ENCODE data around the gene DAB2.
"Not testable (repeated sequence)": the region's sequence is repeated elsewhere in the genome, so short reads cannot be mapped to it uniquely, and the experiment has no call there.

The DAB2 gene

DNA sequence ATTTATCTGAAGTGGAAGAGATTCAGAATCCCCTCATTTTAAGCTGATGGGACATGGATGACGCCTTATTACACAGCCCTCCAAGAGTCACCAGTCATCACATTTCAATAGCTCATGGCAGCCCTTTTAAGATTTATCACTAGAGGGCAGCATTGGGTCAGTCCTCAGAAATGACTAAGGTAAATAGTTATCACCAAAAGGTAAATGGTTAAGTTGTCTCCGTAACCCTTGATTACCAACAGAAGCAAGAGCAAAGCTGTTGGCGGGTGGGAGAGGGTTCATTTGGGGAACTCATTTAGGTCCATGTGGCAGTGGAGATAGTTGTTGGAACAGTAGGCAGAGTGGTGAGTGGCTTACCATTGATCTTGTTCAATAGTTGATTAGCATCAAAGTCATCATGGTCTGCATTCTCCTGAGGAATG, 48.5 kb downstream of the DAB2 start:
- peak; percentile 28 to 41 for DNase-seq

DNA sequence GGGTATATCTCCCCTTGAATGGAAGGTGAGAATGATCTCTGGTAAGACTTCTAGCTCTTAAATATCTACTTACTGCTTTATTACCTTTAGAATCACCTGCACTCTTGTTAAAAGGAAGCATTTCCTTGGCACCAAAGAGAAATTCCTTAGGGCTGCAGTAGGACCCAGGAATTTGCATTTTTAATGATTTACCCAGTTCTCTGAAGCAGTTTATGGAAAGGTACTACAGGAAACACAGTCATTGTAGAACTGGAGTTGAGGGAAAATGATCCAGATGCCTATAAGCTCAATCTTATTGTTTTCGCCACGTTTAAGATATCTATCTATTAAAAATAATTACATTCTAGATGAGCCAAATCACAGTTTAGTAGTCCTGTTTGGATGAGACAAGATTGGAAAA, 51.0 kb downstream of the DAB2 start:
- DNase-seq, result no peak

GRCh38 chr5:39371367-39371635, 53.5 kb downstream of the DAB2 start:
- DNase-seq, result no peak

- DNase-seq, result no peak
These were observed 54.0 kb downstream of the DAB2 start for GRCh38 chr5:39370555-39371366.

- no peak for DNase-seq
These were observed 55.5 kb downstream of the DAB2 start for GRCh38 chr5:39369123-39369815.

DNA sequence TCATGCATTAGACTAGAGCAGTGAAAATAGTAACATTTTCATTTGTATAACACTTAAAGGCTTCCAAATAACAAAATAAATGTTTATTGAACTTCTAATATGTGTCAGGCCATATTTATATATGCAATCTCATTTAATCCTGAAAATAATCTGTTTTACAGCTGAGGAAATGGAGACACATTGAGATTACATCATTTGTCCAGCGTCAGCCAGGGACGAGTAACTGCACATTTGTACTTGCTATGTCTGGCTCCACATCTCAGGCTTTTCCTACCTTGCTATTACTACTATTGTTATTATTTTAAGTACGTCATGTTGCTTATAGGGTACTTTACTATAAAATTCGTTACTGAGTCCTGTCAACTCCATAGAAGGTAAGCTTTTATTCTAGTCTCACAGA, 56.7 kb downstream of the DAB2 start:
- DNase-seq, result no peak

- DNase-seq, result no peak
These were observed 57.1 kb downstream of the DAB2 start for GRCh38 chr5:39367711-39368110.

- DNase-seq, result no peak
These were observed 60.4 kb downstream of the DAB2 start, which contains the start of gene C9 for GRCh38 chr5:39364367-39364766. TSS of gene C9 (minus strand) at chr5:39364495. CDS start at chr5:39364464, 31 bp downstream.

- no peak for DNase-seq
These were observed 61.6 kb downstream of the DAB2 start for GRCh38 chr5:39363217-39363616.

- no peak for DNase-seq
These were observed 62.1 kb downstream of the DAB2 start for GRCh38 chr5:39362646-39363045.

- DNase-seq, result no peak
These were observed 63.5 kb downstream of the DAB2 start for GRCh38 chr5:39361306-39361705.

DNA sequence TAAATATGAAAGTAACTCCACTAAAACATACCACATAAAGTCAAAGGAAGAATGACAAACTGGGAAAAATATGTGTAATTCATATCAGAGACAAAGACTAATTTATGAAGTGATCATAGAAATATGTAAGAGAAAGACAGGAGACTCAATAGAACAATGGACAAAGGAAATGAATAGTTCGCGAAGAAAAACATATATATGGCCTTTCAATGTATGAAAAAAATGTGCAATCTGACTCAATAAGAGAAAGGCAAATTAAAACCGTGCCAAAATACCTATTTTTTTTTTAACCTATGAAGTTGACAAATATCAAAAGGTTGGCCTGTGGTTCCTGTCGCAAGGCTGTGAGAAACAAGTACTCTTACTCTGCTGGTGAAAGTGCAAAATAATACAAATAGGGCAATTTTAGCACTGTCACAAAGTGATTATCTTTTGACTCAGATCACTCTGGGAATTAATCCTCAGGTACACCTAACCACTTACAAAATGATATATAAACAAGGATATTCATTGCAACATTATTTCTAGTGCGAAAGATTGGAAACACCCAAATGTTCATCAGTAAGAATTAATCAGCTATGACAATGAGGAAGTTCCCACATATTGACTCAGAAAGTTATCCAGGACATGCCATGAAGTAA, 64.2 kb downstream of the DAB2 start:
- DNase-seq, result no peak

DNA sequence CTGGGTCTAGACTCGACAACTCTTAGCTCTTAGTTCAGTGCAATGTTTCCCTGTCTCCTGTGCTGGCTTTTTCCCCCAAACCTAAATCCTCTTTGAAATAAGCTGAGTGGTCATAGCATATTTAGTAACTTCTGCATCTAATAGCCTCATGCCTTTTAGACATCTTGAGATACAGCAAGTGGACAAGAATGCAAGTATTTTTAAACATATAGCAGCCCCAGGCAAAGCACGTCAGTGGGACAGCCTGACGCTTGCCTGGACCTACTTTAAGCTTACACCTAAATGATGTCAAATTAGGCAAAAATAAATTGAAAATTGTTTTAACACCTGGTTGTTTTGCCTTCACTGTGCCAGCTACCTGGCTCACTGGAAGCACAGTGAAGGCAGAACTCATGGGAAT, 68.5 kb downstream of the DAB2 start:
- no peak for DNase-seq

DNA sequence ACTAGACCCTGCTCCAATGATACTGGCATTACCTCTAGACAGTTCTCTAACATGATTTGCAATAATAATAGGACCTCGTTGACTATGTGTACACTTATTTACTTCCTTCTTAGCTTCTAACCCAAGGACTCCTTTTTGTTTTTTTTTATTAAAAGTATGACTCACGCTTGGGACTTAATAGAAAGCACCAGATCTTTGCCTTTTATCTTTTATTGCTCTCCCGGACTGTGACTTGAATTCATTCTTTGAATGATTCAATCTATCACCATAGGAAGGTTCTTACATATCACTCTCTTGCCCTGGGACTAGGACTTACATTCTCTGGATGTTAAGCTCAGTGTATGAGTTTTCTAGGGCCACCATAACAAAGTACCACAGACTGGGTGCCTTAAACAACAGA, 69.5 kb downstream of the DAB2 start:
- no peak for DNase-seq

DNA sequence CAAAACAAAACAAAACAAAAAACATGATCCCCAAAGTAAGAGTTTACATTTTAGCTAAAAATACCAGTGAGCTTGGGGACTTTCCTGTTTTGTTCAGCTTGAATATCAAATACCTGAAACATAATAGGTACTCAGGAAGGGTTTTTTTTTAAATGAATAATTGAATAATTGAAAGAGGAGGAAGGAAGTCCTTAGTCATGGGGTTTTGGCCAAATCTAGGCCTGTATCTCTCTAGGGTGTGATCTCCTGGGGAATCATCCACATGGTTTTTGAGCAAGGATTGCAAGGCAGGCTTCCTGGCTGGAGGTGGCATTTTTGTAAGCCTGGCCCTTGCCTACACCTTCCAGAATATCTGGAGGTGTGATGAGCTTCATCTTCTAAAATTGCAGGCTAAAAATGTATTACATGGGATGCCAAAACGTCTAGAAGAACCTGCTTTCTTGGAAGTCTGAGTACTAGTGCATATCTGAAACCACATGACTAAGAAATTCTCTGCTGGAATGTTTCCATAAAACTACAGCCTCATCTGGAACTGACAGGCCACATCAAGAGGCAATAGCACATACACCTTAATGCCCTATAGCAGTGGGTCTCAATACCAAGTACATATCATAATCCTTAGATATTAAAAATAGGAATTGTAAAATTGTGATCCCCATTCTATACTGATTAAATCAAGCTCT, 70.9 kb downstream of the DAB2 start:
- DNase-seq, result no peak

GRCh38 chr5:39352951-39353350, 71.8 kb downstream of the DAB2 start:
- no peak for DNase-seq

GRCh38 chr5:39352170-39352569, 72.6 kb downstream of the DAB2 start:
- DNase-seq, result no peak

- no peak for DNase-seq
These were observed 75.3 kb downstream of the DAB2 start for GRCh38 chr5:39349484-39349883.

GRCh38 chr5:39342460-39342859, 82.3 kb downstream of the DAB2 start:
- no peak for DNase-seq

GRCh38 chr5:39341896-39342295, 82.9 kb downstream of the DAB2 start:
- no peak for DNase-seq

GRCh38 chr5:39340506-39340905, 84.3 kb downstream of the DAB2 start:
- no peak for DNase-seq

DNA sequence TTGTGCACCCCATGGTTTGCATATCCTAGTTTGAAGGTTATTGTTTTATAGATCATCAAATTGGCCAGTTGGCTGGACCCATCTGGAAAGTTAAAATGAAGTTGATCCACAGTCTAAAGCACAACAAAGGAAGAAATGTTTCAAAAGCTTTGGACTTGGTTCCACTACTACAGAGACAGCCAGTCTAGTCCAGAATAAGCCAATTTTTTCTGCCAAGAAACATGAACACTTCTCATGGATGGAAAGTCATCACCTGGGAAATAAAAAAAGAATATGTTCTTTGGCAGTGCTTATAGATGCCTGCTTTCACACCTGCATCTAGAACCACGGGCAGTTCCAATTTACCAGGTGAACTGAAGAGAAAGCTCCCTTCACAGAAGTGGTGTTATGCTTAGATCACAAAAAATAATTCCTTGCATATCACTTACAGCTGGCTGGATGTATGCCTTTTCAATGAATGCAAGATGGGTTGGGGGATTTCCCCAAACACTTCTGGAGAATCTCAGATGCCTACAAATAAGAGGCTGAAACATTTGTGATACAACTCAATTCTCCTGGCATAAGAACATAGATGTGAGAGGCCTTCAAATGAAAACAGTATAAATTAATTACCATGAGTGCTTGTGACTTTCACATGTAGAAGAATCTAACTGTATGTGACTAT, 87.4 kb downstream of the DAB2 start:
- no peak for DNase-seq

- DNase-seq, result not testable (repeated sequence)
These were observed 90.5 kb downstream of the DAB2 start for GRCh38 chr5:39334296-39334695.

All from stimulated activated CD4-positive, alpha-beta T cell treated with anti-CD3 and anti-CD28 coated beads, Interleukin-2, amount 100 ng/mL, for 48 hours (primary cell).